Activated CD4-positive, alpha-beta T cell treated with anti-CD3 and anti-CD28 coated beads, Interleukin-2, amount 50 U/mL, for 4 hours (primary cell): ENCODE measurements around the gene MAML3.

Experiments
- DNase-seq, 2 experiments: peaks; one replicate each; pipeline ENCODE4 v3.0.0-alpha.2; 2020

MAML3 gene

GRCh38 chr4:139824882-139825522 is 329.0 kb downstream of the MAML3 start:
- no peak for DNase-seq

GRCh38 chr4:139823746-139824145 is 330.2 kb downstream of the MAML3 start:
- DNase-seq, result no peak

GRCh38 chr4:139823345-139823744 is 330.6 kb downstream of the MAML3 start:
- no peak for DNase-seq

- no peak for DNase-seq
These were observed 331.6 kb downstream of the MAML3 start for GRCh38 chr4:139822391-139822790.

- DNase-seq, result no peak
These were observed 334.9 kb downstream of the MAML3 start for GRCh38 chr4:139819082-139819481.

- DNase-seq, result no peak
These were observed 336.1 kb downstream of the MAML3 start for GRCh38 chr4:139817657-139818452.

- no peak for DNase-seq
These were observed 337.1 kb downstream of the MAML3 start for GRCh38 chr4:139816856-139817255.

- DNase-seq, result no peak
These were observed 338.0 kb downstream of the MAML3 start for GRCh38 chr4:139815778-139816601.

- no peak for DNase-seq
These were observed 339.5 kb downstream of the MAML3 start for GRCh38 chr4:139814323-139815015.

- DNase-seq, result no peak
These were observed 340.1 kb downstream of the MAML3 start for GRCh38 chr4:139813881-139814280.

GRCh38 chr4:139810710-139811109 is 343.3 kb downstream of the MAML3 start:
- DNase-seq, result no peak

- DNase-seq, result no peak
These were observed 344.2 kb downstream of the MAML3 start for GRCh38 chr4:139809757-139810140.

- no peak for DNase-seq
These were observed 344.9 kb downstream of the MAML3 start for GRCh38 chr4:139808808-139809756.

GRCh38 chr4:139808381-139808807 is 345.6 kb downstream of the MAML3 start:
- DNase-seq, result no peak

- DNase-seq, result no peak
These were observed 346.5 kb downstream of the MAML3 start for GRCh38 chr4:139807483-139807882.

- DNase-seq, result no peak
These were observed 347.1 kb downstream of the MAML3 start for GRCh38 chr4:139806929-139807328.

- no peak for DNase-seq
These were observed 351.1 kb downstream of the MAML3 start for GRCh38 chr4:139802931-139803330.

- DNase-seq, result no peak
These were observed 351.5 kb downstream of the MAML3 start for GRCh38 chr4:139802488-139802887.

- no peak for DNase-seq
These were observed 352.1 kb downstream of the MAML3 start for GRCh38 chr4:139801895-139802294.

- DNase-seq, result no peak
These were observed 353.9 kb downstream of the MAML3 start for GRCh38 chr4:139800082-139800481.

- no peak for DNase-seq
These were observed 354.4 kb downstream of the MAML3 start for GRCh38 chr4:139799615-139800014.

GRCh38 chr4:139798456-139798855 is 355.5 kb downstream of the MAML3 start:
- DNase-seq, result no peak
